ENCODE measurements around the gene SNX9.

GRCh38 chr6:157811476-157812173, 11.4 kb upstream of the SNX9 start:
- TF ChIP-seq CTCF (IDR thresholded peaks at IDR 0.05; ENCODE audit: low read length) (no peak), EZH2 (IDR thresholded peaks at IDR 0.05; ENCODE audit: borderline replicate concordance, low read length) (no peak)
